ENCODE measurements around the gene CYBA.
"Not testable (repeated sequence)": the region's sequence is repeated elsewhere in the genome, so short reads cannot be mapped to it uniquely, and the experiment has no call there.

Gene CYBA

GRCh38 chr16:88686439-88687253 lies 35.8 kb upstream of the CYBA start, which contains the start of gene SNAI3:
SNAI3 (minus strand) TSS chr16:88686507; CDS start chr16:88686406, 101 bp downstream.
- peak; percentile 96 for DNase-seq (ENCODE audit: low spot score)

GRCh38 chr16:88686062-88686438 lies 35.2 kb upstream of the CYBA start:
- DNase-seq (ENCODE audit: low spot score), result no peak

- no peak for DNase-seq (ENCODE audit: low spot score)
Measured at GRCh38 chr16:88685156-88686061, 34.6 kb upstream of the CYBA start.

- DNase-seq (ENCODE audit: low spot score), result no peak
Measured at GRCh38 chr16:88684569-88685155, 33.8 kb upstream of the CYBA start.

- DNase-seq (ENCODE audit: low spot score), result no peak
Measured at GRCh38 chr16:88681709-88682451, 31.0 kb upstream of the CYBA start.

GRCh38 chr16:88681084-88681680 lies 30.3 kb upstream of the CYBA start:
- no peak for DNase-seq (ENCODE audit: low spot score)

GRCh38 chr16:88680554-88681083 lies 29.8 kb upstream of the CYBA start:
- DNase-seq (ENCODE audit: low spot score), result no peak

- DNase-seq (ENCODE audit: low spot score), result no peak
Measured at GRCh38 chr16:88678224-88678979, 27.5 kb upstream of the CYBA start.

- DNase-seq (ENCODE audit: low spot score), result no peak
Measured at GRCh38 chr16:88677721-88678120, 26.9 kb upstream of the CYBA start.

GRCh38 chr16:88676502-88677242 lies 25.8 kb upstream of the CYBA start:
- DNase-seq (ENCODE audit: low spot score), result no peak

- no peak for DNase-seq (ENCODE audit: low spot score)
Measured at GRCh38 chr16:88673716-88674379, 23.0 kb upstream of the CYBA start.

- DNase-seq (ENCODE audit: low spot score), result peak; percentile 71
Measured at GRCh38 chr16:88672776-88673175, 21.9 kb upstream of the CYBA start.

GRCh38 chr16:88671806-88672205 lies 21.0 kb upstream of the CYBA start:
- DNase-seq (ENCODE audit: low spot score), result no peak

GRCh38 chr16:88669980-88670379 lies 19.1 kb upstream of the CYBA start:
- no peak for DNase-seq (ENCODE audit: low spot score)

GRCh38 chr16:88669493-88669892 lies 18.6 kb upstream of the CYBA start:
- not testable (repeated sequence) for DNase-seq (ENCODE audit: low spot score)

- no peak for DNase-seq (ENCODE audit: low spot score)
Measured at GRCh38 chr16:88667461-88667860, 16.6 kb upstream of the CYBA start.

- DNase-seq (ENCODE audit: low spot score), result no peak
Measured at GRCh38 chr16:88665570-88665969, 14.7 kb upstream of the CYBA start.

- no peak for DNase-seq (ENCODE audit: low spot score)
Measured at GRCh38 chr16:88665148-88665547, 14.3 kb upstream of the CYBA start.

All from ecto neural progenitor cell (in vitro differentiated cells).